Thoracic aorta (tissue), 2 donors: ENCODE results near the gene DLG5. TPM values are rescaled to one million over a fixed set of nuclear protein-coding genes. Genes with fewer than 3 reads are reported as not detected.
A peak's percentile ranks its signal among the peaks of the same experiment; 100 is the strongest.

Experiments
- ATAC-seq: fragments of 150-250 bp; one replicate; pipeline ENCODE4 v1.8.0; 2017; ENCODE audit warnings: low read depth; ENCODE audit not compliant: insufficient number of reproducible peaks, low FRiP score
- DNase-seq: peaks from one replicate; pipeline ENCODE4 v3.0.0-alpha.2; 2020; ENCODE audit warnings: low spot score
- H3K27ac ChIP-seq, 2 donors: fragments of 200-600 bp; sonication (generic); 1 replicate in 1 of 2; 2 replicates in 1 of 2; pipeline ENCODE4 v1.5.1; 2016; ENCODE audit warnings: mild to moderate bottlenecking in 2 of 2, moderate library complexity in 2 of 2
- H3K27me3 ChIP-seq: fragments of 200-600 bp; sonication (generic); replicated peaks from 2 replicates; pipeline ENCODE4 v1.6.0; 2016; ENCODE audit warnings: mild to moderate bottlenecking; ENCODE audit not compliant: insufficient read depth
- H3K36me3 ChIP-seq: fragments of 200-600 bp; sonication (generic); one replicate; pipeline ENCODE4 v1.5.1; 2016
- H3K4me1 ChIP-seq, 2 donors: fragments of 200-600 bp; sonication (generic); 1 replicate in 1 of 2; 2 replicates in 1 of 2; pipeline versions ENCODE4 v1.5.1 to v1.6.0; 2016; ENCODE audit warnings: low read depth in 2 of 2, mild to moderate bottlenecking in 1 of 2; ENCODE audit not compliant: control insufficient read depth in 1 of 2
- H3K4me3 ChIP-seq: fragments of 200-600 bp; sonication (generic); 2 replicates; pipeline ENCODE4 v1.5.1; 2016; ENCODE audit warnings: mild to moderate bottlenecking
- H3K9me3 ChIP-seq: fragments of 200-600 bp; sonication (generic); 2 replicates; pipeline ENCODE4 v1.5.1; 2016
- CTCF ChIP-seq: fragments of 200-600 bp; sonication (generic); IDR thresholded peaks from one replicate; pipeline ENCODE4 v1.5.1; 2019; ENCODE audit warnings: antibody characterized with exemption
- total RNA-seq, 2 donors: library from RNA; depleted of rRNA; stranded (reverse); fragments of >200 nt; gene quantifications; one replicate each; pipeline versions ENCODE4 v1.1.0 to v1.2.3, GENCODE V29; 2016

The DLG5 gene
- total RNA-seq, 2 donors from 2014 or later = 36.4 to 79.6 TPM

GRCh38 chr10:77746047-77746707 lies 180.4 kb downstream of the DLG5 start:
- no peak for DNase-seq
- peaks cover 0 to 7% of the 10 kb centered on the region in 2 donors for H3K4me1 ChIP-seq
- no peak for TF ChIP-seq CTCF
- H3K4me3 ChIP-seq = no peak overlapping the region
- no peaks in the 10 kb centered on the region for H3K27me3 ChIP-seq
- no peak for ATAC-seq
- H3K9me3 ChIP-seq = no peaks in the 10 kb centered on the region
- no peaks in the 10 kb centered on the region for H3K36me3 ChIP-seq
- no peak overlapping the region for H3K27ac ChIP-seq

GRCh38 chr10:77744245-77744644 lies 182.3 kb downstream of the DLG5 start:
- DNase-seq = no peak
- no peak overlapping the region for H3K27ac ChIP-seq
- no peak for TF ChIP-seq CTCF
- H3K4me3 ChIP-seq = no peak overlapping the region
- no peaks in the 10 kb centered on the region for H3K27me3 ChIP-seq
- peaks cover 4% of the 10 kb centered on the region for H3K9me3 ChIP-seq
- peaks cover 0 to 7% of the 10 kb centered on the region in 2 donors for H3K4me1 ChIP-seq
- ATAC-seq = no peak
- no peaks in the 10 kb centered on the region for H3K36me3 ChIP-seq

- Histone ChIP-seq H3K27ac (peak overlapping the region in 1 of 2 donors; percentile 11), H3K9me3 (peaks cover 4% of the 10 kb centered on the region), H3K36me3 (no peaks in the 10 kb centered on the region), H3K4me3 (no peak overlapping the region), H3K27me3 (no peaks in the 10 kb centered on the region), H3K4me1 (peaks cover 0 to 7% of the 10 kb centered on the region in 2 donors)
- ATAC-seq = no peak
- no peak for DNase-seq
- TF ChIP-seq CTCF = no peak
These were observed 184.4 kb downstream of the DLG5 start for GRCh38 chr10:77742172-77742571.

- H3K27me3 ChIP-seq = no peaks in the 10 kb centered on the region
- DNase-seq (no peak), ATAC-seq (no peak)
- H3K36me3 ChIP-seq = no peaks in the 10 kb centered on the region
- H3K9me3 ChIP-seq = peaks cover 4% of the 10 kb centered on the region
- no peak overlapping the region for H3K4me3 ChIP-seq
- peak overlapping the region in 1 of 2 donors; percentile 11 for H3K27ac ChIP-seq
- H3K4me1 ChIP-seq = peaks cover 0 to 7% of the 10 kb centered on the region in 2 donors
- TF ChIP-seq CTCF = no peak
These were observed 184.8 kb downstream of the DLG5 start for GRCh38 chr10:77741746-77742145.

Other genes with a start within 250 kb of the DLG5 start
- gene POLR3A, start 102.8 kb upstream of the DLG5 start, total RNA-seq = 10 to 100 TPM; 12.3 to 19.3 TPM
- 1,000 to 10,000 TPM; 1,219 to 1,252 TPM for gene RPS24, start 107.1 kb upstream of the DLG5 start, total RNA-seq